NCI-H526 treated with DMSO at 0.1 percent for 48 hours (cell line): ENCODE results near the gene FGL2.
"Not testable (repeated sequence)": the region's sequence is repeated elsewhere in the genome, so short reads cannot be mapped to it uniquely, and the experiment has no call there.

Experiments
- DNase-seq: peaks from one replicate; lab custom pipeline; 2025; lab: John Stamatoyannopoulos, UW

Gene FGL2

GRCh38 chr7:77199013-77199966 is at the start of gene FGL2:
TSS of gene FGL2 (minus strand) at chr7:77199819. CDS start at chr7:77199793, 26 bp downstream.
- DNase-seq, result no peak

GRCh38 chr7:77248154-77248553 is 48.5 kb upstream of the FGL2 start:
- DNase-seq, result no peak

- peak; percentile 69 for DNase-seq
Measured at GRCh38 chr7:77247206-77247850, 47.7 kb upstream of the FGL2 start.

GRCh38 chr7:77246026-77246640 is 46.5 kb upstream of the FGL2 start:
- DNase-seq, result no peak

GRCh38 chr7:77245015-77245755 is 45.6 kb upstream of the FGL2 start:
- no peak for DNase-seq

GRCh38 chr7:77244222-77244934 is 44.8 kb upstream of the FGL2 start:
- no peak for DNase-seq

GRCh38 chr7:77242554-77242953 is 42.9 kb upstream of the FGL2 start:
- DNase-seq, result no peak

- no peak for DNase-seq
Measured at GRCh38 chr7:77242068-77242467, 42.4 kb upstream of the FGL2 start.

- DNase-seq, result no peak
Measured at GRCh38 chr7:77239471-77239870, 39.9 kb upstream of the FGL2 start.

- no peak for DNase-seq
Measured at GRCh38 chr7:77238703-77239136, 39.1 kb upstream of the FGL2 start.

- no peak for DNase-seq
Measured at GRCh38 chr7:77235276-77235675, 35.7 kb upstream of the FGL2 start.

- no peak for DNase-seq
Measured at GRCh38 chr7:77232467-77232866, 32.8 kb upstream of the FGL2 start.

GRCh38 chr7:77228795-77229194 is 29.2 kb upstream of the FGL2 start:
- DNase-seq, result not testable (repeated sequence)

- no peak for DNase-seq
Measured at GRCh38 chr7:77226357-77226839, 26.8 kb upstream of the FGL2 start.

GRCh38 chr7:77223261-77223660 is 23.6 kb upstream of the FGL2 start:
- DNase-seq, result no peak

GRCh38 chr7:77222819-77223218 is 23.2 kb upstream of the FGL2 start:
- DNase-seq, result no peak

- no peak for DNase-seq
Measured at GRCh38 chr7:77222065-77222464, 22.4 kb upstream of the FGL2 start.

GRCh38 chr7:77219701-77220331 is 20.2 kb upstream of the FGL2 start:
- not testable (repeated sequence) for DNase-seq

- no peak for DNase-seq
Measured at GRCh38 chr7:77217474-77218185, 18.0 kb upstream of the FGL2 start.
